HepG2 (cell line): Measurements from ENCODE around the gene CARD19.

Experiments
- GABPB1 ChIP-seq: IDR thresholded peaks from 2 replicates; pipeline ENCODE4 v1.6.1; 2016; ENCODE audit warnings: mild to moderate bottlenecking, missing genetic modification reagents, moderate library complexity, missing compliant biosample characterization
- MLLT10 ChIP-seq: sonication (generic); formaldehyde crosslinking; IDR thresholded peaks from 2 replicates; pipeline ENCODE4 v1.4.0; 2020; ENCODE audit warnings: missing genetic modification reagents
- PHF8 ChIP-seq: sonication (generic); formaldehyde crosslinking; IDR thresholded peaks from 2 replicates; pipeline ENCODE4 v1.5.0; 2020; ENCODE audit warnings: missing genetic modification reagents
- SMC3 ChIP-seq: IDR thresholded peaks from 2 replicates; pipeline ENCODE4 v1.6.1; 2011; ENCODE audit warnings: low read length, improper control_type of control experiment

- no peak for TF ChIP-seq SMC3
- TF ChIP-seq PHF8, result no peak
- no peak for TF ChIP-seq MLLT10 (CRISPR knock-in tag)
- no peak for TF ChIP-seq GABPB1 (CRISPR knock-in tag)
Measured at GRCh38 chr9:93089024-93089423, 7.0 kb upstream of the CARD19 start.
